Thoracic aorta (tissue), 2 donors: ENCODE measurements around the gene NLK. TPM values are rescaled to one million over a fixed set of nuclear protein-coding genes. Genes with fewer than 3 reads are reported as not detected.

Source experiments
- ATAC-seq: fragments of 150-250 bp; one replicate; pipeline ENCODE4 v1.8.0; 2017; ENCODE audit warnings: low read depth; ENCODE audit not compliant: insufficient number of reproducible peaks, low FRiP score
- DNase-seq: peaks from one replicate; pipeline ENCODE4 v3.0.0-alpha.2; 2020; ENCODE audit warnings: low spot score
- H3K27ac ChIP-seq, 2 donors: fragments of 200-600 bp; sonication (generic); 1 replicate in 1 of 2; 2 replicates in 1 of 2; pipeline ENCODE4 v1.5.1; 2016; ENCODE audit warnings: mild to moderate bottlenecking in 2 of 2, moderate library complexity in 2 of 2
- H3K27me3 ChIP-seq: fragments of 200-600 bp; sonication (generic); replicated peaks from 2 replicates; pipeline ENCODE4 v1.6.0; 2016; ENCODE audit warnings: mild to moderate bottlenecking; ENCODE audit not compliant: insufficient read depth
- H3K36me3 ChIP-seq: fragments of 200-600 bp; sonication (generic); one replicate; pipeline ENCODE4 v1.5.1; 2016
- H3K4me1 ChIP-seq, 2 donors: fragments of 200-600 bp; sonication (generic); 1 replicate in 1 of 2; 2 replicates in 1 of 2; pipeline versions ENCODE4 v1.5.1 to v1.6.0; 2016; ENCODE audit warnings: low read depth in 2 of 2, mild to moderate bottlenecking in 1 of 2; ENCODE audit not compliant: control insufficient read depth in 1 of 2
- H3K4me3 ChIP-seq: fragments of 200-600 bp; sonication (generic); 2 replicates; pipeline ENCODE4 v1.5.1; 2016; ENCODE audit warnings: mild to moderate bottlenecking
- H3K9me3 ChIP-seq: fragments of 200-600 bp; sonication (generic); 2 replicates; pipeline ENCODE4 v1.5.1; 2016
- CTCF ChIP-seq: fragments of 200-600 bp; sonication (generic); IDR thresholded peaks from one replicate; pipeline ENCODE4 v1.5.1; 2019; ENCODE audit warnings: antibody characterized with exemption
- total RNA-seq, 2 donors: library from RNA; depleted of rRNA; stranded (reverse); fragments of >200 nt; gene quantifications; one replicate each; pipeline versions ENCODE4 v1.1.0 to v1.2.3, GENCODE V29; 2016

Gene NLK
- total RNA-seq, 2 donors from 2014 or later, result 10.3 to 23.0 TPM

GRCh38 chr17:28110184-28110583, 67.7 kb downstream of the NLK start:
- DNase-seq (no peak), ATAC-seq (no peak)
- peaks cover 8 to 18% of the 10 kb centered on the region in 2 donors for H3K4me1 ChIP-seq
- H3K4me3 ChIP-seq, result no peak overlapping the region
- no peaks in the 10 kb centered on the region for H3K27me3 ChIP-seq
- no peaks in the 10 kb centered on the region for H3K36me3 ChIP-seq
- H3K9me3 ChIP-seq, result no peaks in the 10 kb centered on the region
- no peak for TF ChIP-seq CTCF
- no peak overlapping the region for H3K27ac ChIP-seq

- TF ChIP-seq CTCF, result no peak
- Histone ChIP-seq H3K4me1 (peaks cover 8 to 18% of the 10 kb centered on the region in 2 donors), H3K27ac (no peak overlapping the region), H3K4me3 (no peak overlapping the region), H3K27me3 (no peaks in the 10 kb centered on the region), H3K9me3 (no peaks in the 10 kb centered on the region), H3K36me3 (no peaks in the 10 kb centered on the region)
- ATAC-seq (no peak), DNase-seq (no peak)
Measured at GRCh38 chr17:28112181-28112580, 69.7 kb downstream of the NLK start.

GRCh38 chr17:28112606-28113005, 70.1 kb downstream of the NLK start:
- ATAC-seq (no peak), DNase-seq (no peak)
- TF ChIP-seq CTCF, result no peak
- Histone ChIP-seq H3K27me3 (no peaks in the 10 kb centered on the region), H3K4me3 (no peak overlapping the region), H3K9me3 (no peaks in the 10 kb centered on the region), H3K27ac (no peak overlapping the region), H3K36me3 (no peaks in the 10 kb centered on the region), H3K4me1 (peaks cover 8 to 18% of the 10 kb centered on the region in 2 donors)

GRCh38 chr17:28113269-28113668, 70.8 kb downstream of the NLK start:
- H3K27ac ChIP-seq, result no peak overlapping the region

GRCh38 chr17:28115046-28115445, 72.6 kb downstream of the NLK start:
- DNase-seq (no peak), ATAC-seq (no peak)
- H3K4me3 ChIP-seq, result no peak overlapping the region
- H3K27ac ChIP-seq, result no peak overlapping the region
- H3K27me3 ChIP-seq, result no peaks in the 10 kb centered on the region
- H3K9me3 ChIP-seq, result no peaks in the 10 kb centered on the region
- no peak for TF ChIP-seq CTCF
- peaks cover 13 to 18% of the 10 kb centered on the region in 2 donors for H3K4me1 ChIP-seq
- H3K36me3 ChIP-seq, result no peaks in the 10 kb centered on the region

More at GRCh38 chr17:28113269-28113668, 70.8 kb downstream of the NLK start:
- peaks cover 8 to 18% of the 10 kb centered on the region in 2 donors for H3K4me1 ChIP-seq
- TF ChIP-seq CTCF, result no peak
- DNase-seq, result no peak
- H3K9me3 ChIP-seq, result no peaks in the 10 kb centered on the region
- no peak overlapping the region for H3K4me3 ChIP-seq
- no peaks in the 10 kb centered on the region for H3K36me3 ChIP-seq
- H3K27me3 ChIP-seq, result no peaks in the 10 kb centered on the region
- ATAC-seq, result no peak
